SK-N-SH treated with all-trans-retinoic acid at 6 μM for 48 hours (cell line): ENCODE measurements around the gene VWDE.

Experiments used
- ATAC-seq: fragments of 200-7000 bp; cut with Tn5 transposase; 3 replicates; pipeline ENCODE4 v1.9.1; 2020; ENCODE audit warnings: mild to moderate bottlenecking, moderate library complexity
- ARNTL ChIP-seq: fragments of 450-650 bp; formaldehyde crosslinking; IDR thresholded peaks from 2 replicates; pipeline ENCODE4 v1.5.0; 2020; ENCODE audit warnings: low read depth, mild to moderate bottlenecking, moderate library complexity, borderline replicate concordance
- BACH2 ChIP-seq: fragments of 250-450 bp; sonication (Bioruptor Pico); IDR thresholded peaks from 2 replicates; pipeline ENCODE4 v1.9.0; 2021; ENCODE audit warnings: mild to moderate bottlenecking, borderline replicate concordance
- CSDC2 ChIP-seq: fragments of 250-450 bp; sonication (Bioruptor Pico); IDR thresholded peaks from 2 replicates; pipeline ENCODE4 v1.5.0; 2020; ENCODE audit warnings: mild to moderate bottlenecking, moderate library complexity
- GLIS3 ChIP-seq: fragments of 250-450 bp; sonication (Bioruptor Pico); IDR thresholded peaks from 2 replicates; pipeline ENCODE4 v1.5.0; 2020; ENCODE audit warnings: mild to moderate bottlenecking, moderate library complexity
- ISL1 ChIP-seq: fragments of 250-450 bp; sonication (Bioruptor Pico); IDR thresholded peaks from 2 replicates; pipeline ENCODE4 v2.1.2; 2022; ENCODE audit warnings: mild to moderate bottlenecking, moderate library complexity
- OSR1 ChIP-seq: fragments of 250-450 bp; sonication (Bioruptor Pico); IDR thresholded peaks from 2 replicates; pipeline ENCODE4 v1.8.0; 2022; ENCODE audit warnings: moderate library complexity, mild to moderate bottlenecking, inconsistent platforms
- PATZ1 ChIP-seq: fragments of 250-450 bp; sonication (Bioruptor Pico); IDR thresholded peaks from 2 replicates; pipeline ENCODE4 v1.8.0; 2020; ENCODE audit warnings: mild to moderate bottlenecking, moderate library complexity, borderline replicate concordance
- PPARA ChIP-seq: fragments of 250-450 bp; sonication (Bioruptor Pico); IDR thresholded peaks from 2 replicates; pipeline ENCODE4 v1.5.0; 2020; ENCODE audit warnings: mild to moderate bottlenecking, borderline replicate concordance
- RARB ChIP-seq: fragments of 250-450 bp; sonication (Bioruptor Pico); IDR thresholded peaks from 2 replicates; pipeline ENCODE4 v1.8.0; 2021; ENCODE audit warnings: mild to moderate bottlenecking, moderate library complexity
- SNAI2 ChIP-seq: fragments of 250-450 bp; sonication (Bioruptor Pico); IDR thresholded peaks from 2 replicates; pipeline ENCODE4 v1.5.0; 2020; ENCODE audit warnings: mild to moderate bottlenecking, moderate library complexity
- TCF4 ChIP-seq: fragments of 250-450 bp; sonication (Bioruptor Pico); IDR thresholded peaks from 2 replicates; pipeline ENCODE4 v1.8.0; 2021; ENCODE audit warnings: mild to moderate bottlenecking, moderate library complexity, borderline replicate concordance
- TOX ChIP-seq: fragments of 250-450 bp; sonication (Bioruptor Pico); IDR thresholded peaks from 2 replicates; pipeline ENCODE4 v1.8.0; 2021; ENCODE audit warnings: mild to moderate bottlenecking, moderate library complexity, borderline replicate concordance
- TSHZ2 ChIP-seq: fragments of 250-450 bp; sonication (Bioruptor Pico); IDR thresholded peaks from 2 replicates; pipeline ENCODE4 v1.5.0; 2020; ENCODE audit warnings: mild to moderate bottlenecking, moderate library complexity
- ZC3H10 ChIP-seq: fragments of 250-450 bp; sonication (Bioruptor Pico); IDR thresholded peaks from 2 replicates; pipeline ENCODE4 v1.5.1; 2021; ENCODE audit warnings: mild to moderate bottlenecking, moderate library complexity
- ZFP3 ChIP-seq: fragments of 250-450 bp; sonication (Bioruptor Pico); IDR thresholded peaks from 2 replicates; pipeline ENCODE4 v1.5.0; 2020; ENCODE audit warnings: mild to moderate bottlenecking, moderate library complexity
- ZFP30 ChIP-seq: fragments of 450-650 bp; formaldehyde crosslinking; IDR thresholded peaks from 2 replicates; pipeline ENCODE4 v1.5.0; 2022; ENCODE audit warnings: mild to moderate bottlenecking, moderate library complexity
- ZNF565 ChIP-seq: fragments of 450-650 bp; formaldehyde crosslinking; conservative IDR thresholded peaks from 2 replicates; pipeline ENCODE4 v1.5.0; 2020; ENCODE audit warnings: low read depth, mild to moderate bottlenecking, moderate library complexity
- ZNF70 ChIP-seq: fragments of 450-650 bp; formaldehyde crosslinking; IDR thresholded peaks from 2 replicates; pipeline ENCODE4 v1.5.0; 2020; ENCODE audit warnings: mild to moderate bottlenecking, moderate library complexity
- ZNF8 ChIP-seq: fragments of 450-650 bp; formaldehyde crosslinking; IDR thresholded peaks from 2 replicates; pipeline ENCODE4 v1.5.0; 2020; ENCODE audit warnings: mild to moderate bottlenecking, moderate library complexity
- TF ChIP-seq, protein P1 (sequence below): fragments of 250-450 bp; sonication (Bioruptor Pico); IDR thresholded peaks from 2 replicates; pipeline ENCODE4 v1.5.1; 2020; ENCODE audit warnings: low read depth, mild to moderate bottlenecking, moderate library complexity
- TF ChIP-seq, protein P2 (sequence below): fragments of 250-450 bp; sonication (Bioruptor Pico); IDR thresholded peaks from 2 replicates; pipeline ENCODE4 v1.5.1; 2021; ENCODE audit warnings: mild to moderate bottlenecking, moderate library complexity

Gene VWDE

DNA sequence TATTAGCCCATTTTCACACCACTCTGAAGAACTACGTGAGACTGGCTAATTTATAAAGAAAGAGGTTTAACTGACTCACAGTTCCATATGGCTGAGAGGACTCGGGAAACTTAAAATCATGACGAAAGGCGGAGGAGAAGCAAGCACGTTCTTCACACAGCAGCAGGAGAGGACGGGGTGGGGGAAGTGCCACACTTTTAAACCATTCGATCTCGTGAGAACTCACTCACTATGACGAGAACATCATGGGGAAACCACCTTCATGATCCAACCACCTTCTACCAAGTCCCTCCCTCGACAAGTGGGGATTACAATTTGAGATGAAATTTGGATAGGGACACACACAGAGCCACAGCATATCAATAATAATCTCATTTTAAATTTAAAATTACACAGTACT is 80.2 kb downstream of the VWDE start (continued):
- no peak for TF ChIP-seq TOX (CRISPR knock-in tag)
- TF ChIP-seq OSR1 (CRISPR knock-in tag): no peak
- TF ChIP-seq SNAI2 (CRISPR knock-in tag): no peak
- TF ChIP-seq ZNF565 (CRISPR knock-in tag): no peak
- TF ChIP-seq TCF4: no peak
- TF ChIP-seq, protein P1, sequence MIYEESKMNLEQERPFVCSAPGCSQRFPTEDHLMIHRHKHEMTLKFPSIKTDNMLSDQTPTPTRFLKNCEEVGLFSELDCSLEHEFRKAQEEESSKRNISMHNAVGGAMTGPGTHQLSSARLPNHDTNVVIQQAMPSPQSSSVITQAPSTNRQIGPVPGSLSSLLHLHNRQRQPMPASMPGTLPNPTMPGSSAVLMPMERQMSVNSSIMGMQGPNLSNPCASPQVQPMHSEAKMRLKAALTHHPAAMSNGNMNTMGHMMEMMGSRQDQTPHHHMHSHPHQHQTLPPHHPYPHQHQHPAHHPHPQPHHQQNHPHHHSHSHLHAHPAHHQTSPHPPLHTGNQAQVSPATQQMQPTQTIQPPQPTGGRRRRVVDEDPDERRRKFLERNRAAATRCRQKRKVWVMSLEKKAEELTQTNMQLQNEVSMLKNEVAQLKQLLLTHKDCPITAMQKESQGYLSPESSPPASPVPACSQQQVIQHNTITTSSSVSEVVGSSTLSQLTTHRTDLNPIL (CRISPR knock-in tag): no peak
- no peak for TF ChIP-seq RARB
- TF ChIP-seq BACH2: no peak

- TF ChIP-seq TOX (CRISPR knock-in tag) (no peak), ZFP3 (CRISPR knock-in tag) (no peak), OSR1 (CRISPR knock-in tag) (no peak), PATZ1 (CRISPR knock-in tag) (no peak)
- TF ChIP-seq, all 23 proteins: peak for 0
- ATAC-seq: no peak
These were observed 80.8 kb downstream of the VWDE start for GRCh38 chr7:12322903-12323300.

GRCh38 chr7:12322284-12322902 is 81.3 kb downstream of the VWDE start:
- ATAC-seq: peak; percentile 47; the same call in 1 of the 3 replicates
- TF ChIP-seq ZNF8 (CRISPR knock-in tag) (no peak), PPARA (CRISPR knock-in tag) (no peak), PATZ1 (CRISPR knock-in tag) (no peak), GLIS3 (no peak), ZNF70 (CRISPR knock-in tag) (no peak), ARNTL (CRISPR knock-in tag) (no peak), ZC3H10 (CRISPR knock-in tag) (no peak), SNAI2 (CRISPR knock-in tag) (no peak), TCF4 (no peak), ISL1 (CRISPR knock-in tag) (no peak), ZFP30 (CRISPR knock-in tag) (no peak), ZFP3 (CRISPR knock-in tag) (no peak)
- TF ChIP-seq, protein P1 (CRISPR knock-in tag): no peak

DNA sequence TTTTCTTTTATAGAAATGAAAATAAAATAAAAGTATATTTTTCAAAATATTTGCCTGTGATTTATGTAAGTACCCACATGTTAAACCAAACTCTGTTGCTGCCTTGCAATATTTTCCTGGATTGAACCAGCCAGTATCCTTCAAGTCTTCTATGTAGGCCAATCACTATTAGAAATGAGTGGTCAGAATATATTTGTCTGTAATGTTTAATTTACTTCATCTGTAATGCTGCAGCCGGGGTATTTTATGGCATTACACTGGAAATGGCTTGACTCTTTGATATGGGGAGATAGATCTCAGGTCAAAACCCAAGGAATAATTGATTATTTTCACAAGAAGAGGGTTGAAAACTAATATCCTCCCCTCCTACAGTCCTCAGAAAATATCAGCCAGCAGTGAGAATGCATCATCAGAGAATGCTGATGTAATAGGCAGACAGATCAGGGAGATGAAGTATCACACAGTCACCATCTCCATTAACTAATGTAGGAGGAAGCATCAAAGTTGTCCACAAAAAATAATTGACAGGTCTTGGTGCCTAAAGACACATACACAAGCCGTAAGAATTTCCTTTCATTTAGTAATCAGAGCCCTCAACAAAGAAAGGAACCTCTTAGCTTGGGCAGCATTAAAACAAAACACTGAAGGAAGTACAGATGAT is 82.5 kb downstream of the VWDE start:
- no peak for ATAC-seq
- no peak for TF ChIP-seq CSDC2 (CRISPR knock-in tag)
- TF ChIP-seq, protein P1 (CRISPR knock-in tag): no peak
- TF ChIP-seq ZFP3 (CRISPR knock-in tag): no peak
- TF ChIP-seq, protein P2, sequence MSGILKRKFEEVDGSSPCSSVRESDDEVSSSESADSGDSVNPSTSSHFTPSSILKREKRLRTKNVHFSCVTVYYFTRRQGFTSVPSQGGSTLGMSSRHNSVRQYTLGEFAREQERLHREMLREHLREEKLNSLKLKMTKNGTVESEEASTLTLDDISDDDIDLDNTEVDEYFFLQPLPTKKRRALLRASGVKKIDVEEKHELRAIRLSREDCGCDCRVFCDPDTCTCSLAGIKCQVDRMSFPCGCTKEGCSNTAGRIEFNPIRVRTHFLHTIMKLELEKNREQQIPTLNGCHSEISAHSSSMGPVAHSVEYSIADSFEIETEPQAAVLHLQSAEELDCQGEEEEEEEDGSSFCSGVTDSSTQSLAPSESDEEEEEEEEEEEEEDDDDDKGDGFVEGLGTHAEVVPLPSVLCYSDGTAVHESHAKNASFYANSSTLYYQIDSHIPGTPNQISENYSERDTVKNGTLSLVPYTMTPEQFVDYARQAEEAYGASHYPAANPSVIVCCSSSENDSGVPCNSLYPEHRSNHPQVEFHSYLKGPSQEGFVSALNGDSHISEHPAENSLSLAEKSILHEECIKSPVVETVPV (CRISPR knock-in tag): no peak
- no peak for TF ChIP-seq TCF4
- TF ChIP-seq TOX (CRISPR knock-in tag): no peak
- TF ChIP-seq TSHZ2 (CRISPR knock-in tag): no peak
- TF ChIP-seq BACH2: no peak
- TF ChIP-seq OSR1 (CRISPR knock-in tag): no peak
- no peak for TF ChIP-seq ZNF565 (CRISPR knock-in tag)
